A549 (cell line): Measurements from ENCODE around the gene NTRK2.

ENCODE experiments used
- CTCF ChIP-seq: fragments of >200 bp; sonication (Bioruptor Twin); formaldehyde crosslinking; IDR thresholded peaks from 3 replicates; pipeline ENCODE4 v1.5.1; 2016
- HOXA7 ChIP-seq: fragments of 250-450 bp; sonication (Bioruptor Pico); IDR thresholded peaks from 2 replicates; pipeline ENCODE4 v1.5.0; 2020; ENCODE audit warnings: mild to moderate bottlenecking, moderate library complexity
- POLR2A ChIP-seq: IDR thresholded peaks from 2 replicates; pipeline ENCODE4 v1.6.1; 2012; ENCODE audit warnings: mild to moderate bottlenecking, low read length
- REST ChIP-seq: fragments of 200-600 bp; sonication (generic); IDR thresholded peaks from 2 replicates; pipeline ENCODE4 v1.6.1; 2016; ENCODE audit warnings: antibody characterized with exemption, mild to moderate bottlenecking, moderate library complexity

GRCh38 chr9:84667571-84668195 is 1.8 kb upstream of the NTRK2 start:
- TF ChIP-seq CTCF (no peak), POLR2A (no peak), HOXA7 (CRISPR knock-in tag) (no peak), REST (no peak)
